HCT116 (cell line): ENCODE results near the gene ENGASE.

ENCODE experiments used
- CEBPB ChIP-seq: IDR thresholded peaks from 2 replicates; pipeline ENCODE4 v1.6.1; 2012; ENCODE audit warnings: low read depth
- EZH2 ChIP-seq: fragments of 200-600 bp; sonication (generic); IDR thresholded peaks from 2 replicates; pipeline ENCODE4 v1.6.1; 2017; ENCODE audit warnings: antibody characterized with exemption, mixed run types
- JUND ChIP-seq: IDR thresholded peaks from 2 replicates; pipeline ENCODE4 v1.6.1; 2012
- POLR2AphosphoS5 ChIP-seq: IDR thresholded peaks from 2 replicates; pipeline ENCODE4 v1.6.1; 2011; ENCODE audit warnings: mild to moderate bottlenecking, low read depth, low read length, moderate library complexity
- YY1 ChIP-seq: IDR thresholded peaks from 2 replicates; pipeline ENCODE4 v1.6.1; 2011; ENCODE audit warnings: low read length, low read depth, moderate library complexity, mild to moderate bottlenecking; ENCODE audit not compliant: insufficient replicate concordance; ENCODE audit errors: extremely low read depth
- ZNF274 ChIP-seq: fragments of 200-500 bp; sonication (Bioruptor generic); IDR thresholded peaks from 2 replicates; pipeline ENCODE4 v1.6.1; 2014; ENCODE audit warnings: mild to moderate bottlenecking, low read depth, low read length, inconsistent platforms
- TF ChIP-seq, protein P1 (sequence below): IDR thresholded peaks from 2 replicates; pipeline ENCODE4 v1.6.1; 2012
- TF ChIP-seq, protein P2 (sequence below), 3 experiments: fragments of 200-600 bp in 1 of 3; sonication (generic) in 1 of 3; IDR thresholded peaks in 2 of 3; conservative IDR thresholded peaks in 1 of 3; 2 replicates each; pipeline ENCODE4 v1.5.1; 2012 to 2017; ENCODE audit warnings: low read depth in 2 of 3, low read length in 2 of 3, antibody characterized with exemption in 1 of 3, borderline replicate concordance in 1 of 3, control low read depth in 1 of 3, mild to moderate bottlenecking in 1 of 3, mixed read lengths in 1 of 3, mixed run types in 1 of 3, moderate library complexity in 1 of 3; ENCODE audit not compliant: insufficient read depth in 1 of 3
- TF ChIP-seq, protein P3 (sequence below): IDR thresholded peaks from 2 replicates; pipeline ENCODE4 v1.6.1; 2012; ENCODE audit warnings: low read depth
- TF ChIP-seq, protein P4 (sequence below): IDR thresholded peaks from 2 replicates; pipeline ENCODE4 v1.6.1; 2012

DNA sequence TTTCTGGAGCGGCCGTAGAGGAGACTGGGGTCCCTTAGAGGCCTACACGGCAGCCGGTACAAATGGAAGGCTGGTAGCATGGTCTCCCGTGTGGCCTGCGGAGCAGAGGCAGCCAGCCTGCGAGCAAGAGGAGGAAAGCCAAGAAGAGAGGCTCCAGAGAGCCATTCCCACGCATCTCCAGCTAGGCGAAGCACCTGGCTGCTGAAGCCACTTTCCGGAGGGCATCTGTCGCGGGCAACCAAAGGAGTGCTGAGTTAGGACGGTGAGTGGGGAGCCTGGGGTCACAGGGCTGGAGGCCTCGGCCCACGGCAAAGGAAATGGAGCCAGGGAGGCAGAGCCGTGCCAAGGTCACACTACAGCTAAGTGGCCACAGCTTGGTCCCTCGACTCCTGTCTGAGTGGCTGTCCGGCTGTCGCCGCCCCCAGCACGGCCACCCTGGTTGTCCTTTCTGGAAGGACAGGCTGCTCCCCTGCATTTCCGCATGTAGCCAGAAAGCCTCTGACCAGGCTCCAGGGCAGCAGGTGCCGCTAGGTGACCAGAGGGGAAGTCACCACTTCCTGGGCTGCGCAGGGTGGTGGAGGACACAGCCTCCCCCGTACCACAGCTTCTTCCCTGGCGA is 33.7 kb downstream of the ENGASE start:
- TF ChIP-seq, protein P1, sequence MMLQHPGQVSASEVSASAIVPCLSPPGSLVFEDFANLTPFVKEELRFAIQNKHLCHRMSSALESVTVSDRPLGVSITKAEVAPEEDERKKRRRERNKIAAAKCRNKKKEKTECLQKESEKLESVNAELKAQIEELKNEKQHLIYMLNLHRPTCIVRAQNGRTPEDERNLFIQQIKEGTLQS, result no peak
- TF ChIP-seq, protein P2, sequence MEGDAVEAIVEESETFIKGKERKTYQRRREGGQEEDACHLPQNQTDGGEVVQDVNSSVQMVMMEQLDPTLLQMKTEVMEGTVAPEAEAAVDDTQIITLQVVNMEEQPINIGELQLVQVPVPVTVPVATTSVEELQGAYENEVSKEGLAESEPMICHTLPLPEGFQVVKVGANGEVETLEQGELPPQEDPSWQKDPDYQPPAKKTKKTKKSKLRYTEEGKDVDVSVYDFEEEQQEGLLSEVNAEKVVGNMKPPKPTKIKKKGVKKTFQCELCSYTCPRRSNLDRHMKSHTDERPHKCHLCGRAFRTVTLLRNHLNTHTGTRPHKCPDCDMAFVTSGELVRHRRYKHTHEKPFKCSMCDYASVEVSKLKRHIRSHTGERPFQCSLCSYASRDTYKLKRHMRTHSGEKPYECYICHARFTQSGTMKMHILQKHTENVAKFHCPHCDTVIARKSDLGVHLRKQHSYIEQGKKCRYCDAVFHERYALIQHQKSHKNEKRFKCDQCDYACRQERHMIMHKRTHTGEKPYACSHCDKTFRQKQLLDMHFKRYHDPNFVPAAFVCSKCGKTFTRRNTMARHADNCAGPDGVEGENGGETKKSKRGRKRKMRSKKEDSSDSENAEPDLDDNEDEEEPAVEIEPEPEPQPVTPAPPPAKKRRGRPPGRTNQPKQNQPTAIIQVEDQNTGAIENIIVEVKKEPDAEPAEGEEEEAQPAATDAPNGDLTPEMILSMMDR (IDR thresholded peaks at IDR 0.05 in 2 of 3, conservative IDR thresholded peaks at IDR 0.05 in 1 of 3; ENCODE audit: borderline replicate concordance in 1 of 3, insufficient read depth in 1 of 3, low read depth in 2 of 3, low read length in 2 of 3), result no peak
- TF ChIP-seq YY1, result no peak
- TF ChIP-seq ZNF274, result no peak
- TF ChIP-seq, protein P3, sequence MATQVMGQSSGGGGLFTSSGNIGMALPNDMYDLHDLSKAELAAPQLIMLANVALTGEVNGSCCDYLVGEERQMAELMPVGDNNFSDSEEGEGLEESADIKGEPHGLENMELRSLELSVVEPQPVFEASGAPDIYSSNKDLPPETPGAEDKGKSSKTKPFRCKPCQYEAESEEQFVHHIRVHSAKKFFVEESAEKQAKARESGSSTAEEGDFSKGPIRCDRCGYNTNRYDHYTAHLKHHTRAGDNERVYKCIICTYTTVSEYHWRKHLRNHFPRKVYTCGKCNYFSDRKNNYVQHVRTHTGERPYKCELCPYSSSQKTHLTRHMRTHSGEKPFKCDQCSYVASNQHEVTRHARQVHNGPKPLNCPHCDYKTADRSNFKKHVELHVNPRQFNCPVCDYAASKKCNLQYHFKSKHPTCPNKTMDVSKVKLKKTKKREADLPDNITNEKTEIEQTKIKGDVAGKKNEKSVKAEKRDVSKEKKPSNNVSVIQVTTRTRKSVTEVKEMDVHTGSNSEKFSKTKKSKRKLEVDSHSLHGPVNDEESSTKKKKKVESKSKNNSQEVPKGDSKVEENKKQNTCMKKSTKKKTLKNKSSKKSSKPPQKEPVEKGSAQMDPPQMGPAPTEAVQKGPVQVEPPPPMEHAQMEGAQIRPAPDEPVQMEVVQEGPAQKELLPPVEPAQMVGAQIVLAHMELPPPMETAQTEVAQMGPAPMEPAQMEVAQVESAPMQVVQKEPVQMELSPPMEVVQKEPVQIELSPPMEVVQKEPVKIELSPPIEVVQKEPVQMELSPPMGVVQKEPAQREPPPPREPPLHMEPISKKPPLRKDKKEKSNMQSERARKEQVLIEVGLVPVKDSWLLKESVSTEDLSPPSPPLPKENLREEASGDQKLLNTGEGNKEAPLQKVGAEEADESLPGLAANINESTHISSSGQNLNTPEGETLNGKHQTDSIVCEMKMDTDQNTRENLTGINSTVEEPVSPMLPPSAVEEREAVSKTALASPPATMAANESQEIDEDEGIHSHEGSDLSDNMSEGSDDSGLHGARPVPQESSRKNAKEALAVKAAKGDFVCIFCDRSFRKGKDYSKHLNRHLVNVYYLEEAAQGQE, result no peak
- TF ChIP-seq, protein P4, sequence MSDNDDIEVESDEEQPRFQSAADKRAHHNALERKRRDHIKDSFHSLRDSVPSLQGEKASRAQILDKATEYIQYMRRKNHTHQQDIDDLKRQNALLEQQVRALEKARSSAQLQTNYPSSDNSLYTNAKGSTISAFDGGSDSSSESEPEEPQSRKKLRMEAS, result no peak
- TF ChIP-seq EZH2, result no peak
- TF ChIP-seq JUND, result no peak
- no peak for TF ChIP-seq CEBPB
- TF ChIP-seq POLR2AphosphoS5, result no peak
